GM18505 (cell line): ENCODE measurements around the gene MIEF2.

Source experiments
- ATAC-seq: cut with Tn5 transposase; IDR thresholded peaks from one replicate; pipeline ENCODE4 v1.9.1; 2021; ENCODE audit not compliant: unreplicated experiment
- POLR2A ChIP-seq: IDR thresholded peaks from 4 replicates; pipeline ENCODE4 v1.6.1; 2011; ENCODE audit warnings: borderline replicate concordance; ENCODE audit not compliant: insufficient read depth, insufficient read length; ENCODE audit errors: extremely low read depth

Gene MIEF2

GRCh38 chr17:18309202-18309601 is 48.7 kb downstream of the MIEF2 start:
- TF ChIP-seq POLR2A, result no peak
- no peak for ATAC-seq

GRCh38 chr17:18314059-18314730 is 53.7 kb downstream of the MIEF2 start:
- ATAC-seq, result peak; percentile 6
- no peak for TF ChIP-seq POLR2A

GRCh38 chr17:18314731-18315561 is 54.5 kb downstream of the MIEF2 start, which contains the start of the genes SMCR8 and TOP3A:
SMCR8 (plus strand) TSS chr17:18315293; CDS start chr17:18315790, 497 bp downstream.
TOP3A (minus strand) TSS chr17:18314994; CDS start chr17:18314778, 216 bp downstream.
- peak; percentile 67 for TF ChIP-seq POLR2A
- peak; percentile 70 for ATAC-seq

GRCh38 chr17:18315562-18315922 is 55.1 kb downstream of the MIEF2 start:
- no peak for ATAC-seq
- no peak for TF ChIP-seq POLR2A

GRCh38 chr17:18315961-18316360 is 55.5 kb downstream of the MIEF2 start:
- ATAC-seq, result no peak
- TF ChIP-seq POLR2A, result no peak
